Measurements from ENCODE around the gene PTPRN2. TPM values are rescaled to one million over a fixed set of nuclear protein-coding genes. Genes with fewer than 3 reads are reported as not detected.

Gene PTPRN2
- total and polyA plus RNA-seq, 2 of the 8 experiments (the other 6 are each of a cell fraction or from before 2014, with no cell fraction given) = 2.6 to 4.5 TPM

- TF ChIP-seq ATF2 (IDR thresholded peaks at IDR 0.05; ENCODE audit: low read length) = no peak
- no peak for TF ChIP-seq CBX5 (IDR thresholded peaks at IDR 0.05; ENCODE audit: low read depth, low read length)
- TF ChIP-seq YY1 (IDR thresholded peaks at IDR 0.05; ENCODE audit: low read depth, low read length) = no peak
- TF ChIP-seq BRCA1 (IDR thresholded peaks at IDR 0.05; ENCODE audit: low read depth, low read length) = no peak
- TF ChIP-seq SUZ12 (IDR thresholded peaks at IDR 0.05; ENCODE audit: low read length) = no peak
- no peak for TF ChIP-seq CEBPB (IDR thresholded peaks at IDR 0.05; ENCODE audit: low read depth, low read length)
- no peak for TF ChIP-seq SIRT6 (IDR thresholded peaks at IDR 0.05; ENCODE audit: low read length)
- no peak for TF ChIP-seq EZH2 (IDR thresholded peaks at IDR 0.05; ENCODE audit: low read depth, low read length, severe bottlenecking)
Measured at GRCh38 chr7:157806711-157807110, 780.9 kb downstream of the PTPRN2 start (continued).

Measured in H1 (cell line).